Umbilical cord (tissue), 2 donors: Measurements from ENCODE around the gene SPACDR. TPM values are rescaled to one million over a fixed set of nuclear protein-coding genes. Genes with fewer than 3 reads are reported as not detected.
A peak's percentile ranks its signal among the peaks of the same experiment; 100 is the strongest.

Source experiments
- DNase-seq: peaks from one replicate; pipeline ENCODE4 v3.0.0-alpha.2; 2015; ENCODE audit warnings: low spot score
- total RNA-seq: library from RNA; depleted of rRNA; stranded (reverse); fragments of >200 nt; gene quantifications from one replicate; pipeline ENCODE4 v1.2.3, GENCODE V29; 2014; ENCODE audit warnings: low replicate concordance; ENCODE audit not compliant: insufficient read depth

Gene SPACDR
- total RNA-seq, 1 donor from 2014 or later: not detected

DNA sequence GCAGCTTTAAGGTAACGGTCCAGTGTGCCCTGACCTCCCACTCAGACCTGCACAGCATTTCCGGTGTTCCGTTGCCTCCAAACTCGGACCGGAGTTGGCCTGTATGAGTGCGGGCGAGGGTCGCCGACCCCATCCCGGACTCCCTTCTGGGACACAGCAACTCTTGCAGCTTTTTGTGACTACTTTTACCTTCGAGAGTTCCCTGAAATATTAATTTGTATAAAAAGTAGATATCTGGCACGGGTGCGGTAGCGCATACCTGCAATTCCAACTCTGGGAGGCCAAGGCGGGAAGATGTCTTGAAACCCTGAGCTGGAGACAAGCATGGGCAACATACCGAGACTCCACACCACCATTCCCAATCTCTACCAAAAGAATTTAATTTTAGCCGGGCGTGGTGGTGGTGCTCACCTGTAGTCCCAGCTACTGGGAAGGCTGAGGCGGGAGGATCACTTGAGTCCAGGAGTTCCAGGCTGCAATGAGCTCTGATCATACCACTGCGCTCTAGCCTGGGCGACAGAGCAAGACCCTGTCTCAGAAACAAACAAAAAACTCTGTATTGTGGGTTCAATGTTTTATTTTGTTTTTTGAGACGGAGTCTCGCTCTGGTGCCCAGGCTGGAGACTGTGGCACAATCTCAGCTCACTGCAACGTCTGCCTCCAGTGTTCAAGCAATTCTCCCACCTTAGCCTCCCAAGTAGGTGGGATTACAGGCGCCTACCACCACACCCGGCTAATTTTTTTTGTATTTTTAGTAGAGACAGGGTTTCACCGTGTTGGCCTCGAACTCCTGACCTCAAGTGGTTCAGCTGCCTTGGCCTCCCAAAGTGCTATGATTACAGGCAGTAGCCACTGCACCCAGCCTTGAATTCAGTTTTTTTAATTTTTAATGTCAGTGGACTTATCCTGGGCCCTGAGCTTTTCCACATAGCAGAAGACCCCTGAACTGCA lies 26.6 kb downstream of the SPACDR start:
- DNase-seq: no peak

DNA sequence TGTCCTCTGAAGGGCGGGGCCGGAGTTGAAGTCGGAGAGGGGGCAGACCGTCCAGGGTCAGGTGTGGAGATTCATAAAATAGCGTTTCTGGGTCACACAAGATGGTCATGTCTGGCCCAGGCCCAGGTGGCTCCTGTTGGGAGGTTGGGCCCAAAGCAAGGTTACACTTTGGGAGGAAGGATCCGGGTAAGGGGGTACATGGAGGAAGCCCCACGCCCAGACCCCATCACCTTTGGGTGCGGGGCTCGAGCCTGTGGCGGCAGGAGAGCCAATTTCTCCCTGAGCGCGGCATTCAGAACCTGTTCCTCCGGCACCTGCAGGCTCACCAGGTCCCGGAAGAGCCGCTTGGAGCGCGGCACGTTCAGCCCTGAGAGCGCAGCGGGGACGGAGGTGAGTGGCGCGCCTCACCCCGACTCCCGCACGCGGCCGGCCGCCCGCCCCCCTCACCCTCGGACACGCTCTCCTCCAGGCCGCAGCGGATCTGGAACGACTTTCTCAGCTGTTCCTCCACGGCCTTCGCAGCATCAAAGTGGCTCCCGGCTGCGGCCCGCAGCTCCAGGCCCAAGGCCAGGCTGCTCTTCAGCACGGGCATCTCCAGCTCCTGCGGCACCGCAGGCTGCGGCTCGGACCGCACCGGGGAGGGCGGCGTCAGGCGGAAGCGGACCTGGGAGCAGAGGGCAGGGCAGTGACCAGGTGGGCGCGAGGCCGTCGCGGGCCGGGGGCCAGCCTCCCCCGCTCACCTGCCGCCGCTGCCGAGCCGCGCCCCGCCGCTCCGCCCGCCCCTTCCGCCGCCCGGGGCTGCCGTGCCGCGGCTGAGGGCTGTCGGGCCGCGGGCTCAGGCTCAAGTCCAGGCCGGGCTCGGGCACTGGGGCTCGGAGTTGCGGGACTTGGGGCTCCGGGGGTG lies 28.4 kb downstream of the SPACDR start:
- DNase-seq: peak; percentile 39

DNA sequence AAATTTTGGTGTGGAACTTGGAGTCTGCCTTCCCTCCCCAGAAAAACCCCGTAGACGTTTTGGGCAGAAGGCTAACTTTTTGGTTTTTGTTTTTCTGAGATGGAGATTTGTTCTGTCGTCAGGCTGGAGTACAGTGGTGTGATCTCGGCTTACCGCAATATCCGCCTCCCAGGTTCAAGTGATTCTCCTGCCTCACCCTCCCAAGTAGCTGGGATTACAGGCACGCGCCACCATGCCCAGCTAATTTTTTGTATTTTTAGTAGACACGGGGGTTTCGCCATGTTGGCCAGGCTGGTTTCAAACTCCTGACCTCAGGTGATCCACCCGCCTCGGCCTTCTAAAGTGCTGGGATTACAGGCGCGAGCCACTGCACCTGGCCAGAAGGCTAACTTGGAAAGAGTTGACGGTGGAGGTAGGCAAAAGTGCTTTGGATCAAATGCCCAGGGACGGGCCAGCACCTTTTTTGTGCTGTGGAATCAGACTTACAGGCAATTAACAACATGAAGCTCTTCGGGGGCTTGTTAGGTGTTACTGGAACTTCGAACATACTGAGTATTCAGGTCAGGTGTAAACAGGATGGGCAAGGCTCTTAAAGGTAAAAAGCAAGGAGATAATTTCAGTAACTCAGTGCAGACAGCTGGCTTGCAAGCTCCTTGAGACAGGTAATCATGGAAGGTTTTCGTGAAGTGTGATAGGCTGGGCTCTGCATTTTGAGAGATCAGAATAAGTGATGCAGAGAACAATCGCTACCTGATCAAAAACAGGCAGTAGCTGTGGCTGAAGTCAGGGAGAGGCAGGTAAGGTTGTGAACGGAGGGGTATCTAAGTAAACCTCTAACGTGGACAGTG lies 29.5 kb downstream of the SPACDR start:
- no peak for DNase-seq

DNA sequence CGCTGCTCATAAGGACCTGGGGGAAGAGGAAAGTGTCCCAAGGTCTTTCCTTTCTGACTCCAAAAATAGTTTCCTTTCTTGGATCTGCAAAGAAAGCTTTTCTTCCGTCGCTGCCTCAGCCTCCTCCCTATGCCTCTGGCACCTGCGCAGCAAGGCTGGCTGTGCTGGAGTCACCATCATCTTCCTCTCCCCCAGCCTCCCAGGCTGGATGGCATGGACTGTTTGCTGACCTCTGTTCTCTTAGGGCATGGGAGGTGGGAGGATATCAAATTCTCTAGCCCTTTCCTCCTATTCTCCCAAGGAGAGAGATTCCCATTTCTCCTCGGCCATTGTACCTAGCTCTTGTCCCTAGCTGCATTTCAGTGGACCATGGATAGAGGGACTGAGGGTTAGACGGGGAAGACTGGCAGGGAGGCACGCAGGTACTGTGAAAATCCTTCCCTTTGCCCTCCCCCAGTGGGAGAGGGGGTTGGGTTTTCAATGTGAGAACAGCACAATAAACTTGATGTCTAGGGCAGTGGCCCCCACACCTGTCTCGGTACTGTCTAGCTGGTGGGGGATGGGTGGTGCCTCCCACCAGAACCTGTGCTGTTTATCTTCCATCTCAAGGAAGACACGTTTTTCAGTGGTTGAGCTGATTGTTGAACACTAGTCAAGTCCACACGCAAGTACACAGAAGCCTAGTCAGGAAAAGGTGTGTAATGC lies 30.3 kb downstream of the SPACDR start:
- no peak for DNase-seq

DNA sequence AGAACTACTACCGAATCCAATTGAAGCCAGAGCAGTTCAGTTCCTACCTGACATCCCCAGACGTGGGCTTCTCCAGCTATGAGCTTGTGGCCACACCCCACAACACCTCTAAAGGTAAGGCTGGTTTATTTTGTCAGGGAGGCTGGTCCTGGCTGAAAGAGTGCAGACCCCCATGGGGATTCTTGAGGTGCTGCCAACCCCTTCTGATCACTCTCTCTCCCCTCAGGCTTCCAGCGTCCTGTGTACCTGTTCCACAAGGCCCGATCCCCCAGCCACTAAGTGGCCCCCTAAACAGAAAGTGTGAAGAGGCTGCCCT lies 30.8 kb downstream of the SPACDR start:
- DNase-seq: no peak

DNA sequence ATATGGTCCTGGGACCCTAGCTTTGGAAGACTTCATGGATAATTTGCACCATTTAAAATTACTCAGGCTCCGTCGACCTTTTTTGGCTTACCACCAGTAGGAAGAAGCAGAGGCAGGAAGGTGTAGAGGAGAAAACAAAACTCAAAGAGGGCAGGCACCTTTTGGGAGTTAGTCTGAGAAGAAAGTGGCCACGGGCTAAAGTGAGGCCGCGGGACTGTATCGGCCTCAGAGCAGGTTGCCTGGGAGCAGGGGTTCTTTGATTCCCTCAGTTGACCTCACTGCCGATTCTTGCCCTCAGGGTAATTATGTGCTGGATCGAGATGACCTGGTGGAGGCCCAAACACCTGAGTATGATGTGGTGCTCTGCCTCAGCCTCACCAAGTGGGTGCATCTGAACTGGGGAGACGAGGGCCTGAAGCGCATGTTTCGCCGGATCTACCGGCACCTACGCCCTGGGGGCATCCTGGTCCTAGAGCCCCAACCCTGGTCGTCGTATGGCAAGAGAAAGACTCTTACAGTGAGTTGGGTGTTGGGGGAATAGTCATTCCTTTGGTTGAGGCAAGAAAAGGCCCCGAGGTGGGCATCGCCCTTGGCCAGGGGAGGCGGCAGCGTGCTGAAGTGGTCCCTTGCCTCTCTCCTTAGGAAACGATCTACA lies 31.3 kb downstream of the SPACDR start:
- DNase-seq: no peak

DNA sequence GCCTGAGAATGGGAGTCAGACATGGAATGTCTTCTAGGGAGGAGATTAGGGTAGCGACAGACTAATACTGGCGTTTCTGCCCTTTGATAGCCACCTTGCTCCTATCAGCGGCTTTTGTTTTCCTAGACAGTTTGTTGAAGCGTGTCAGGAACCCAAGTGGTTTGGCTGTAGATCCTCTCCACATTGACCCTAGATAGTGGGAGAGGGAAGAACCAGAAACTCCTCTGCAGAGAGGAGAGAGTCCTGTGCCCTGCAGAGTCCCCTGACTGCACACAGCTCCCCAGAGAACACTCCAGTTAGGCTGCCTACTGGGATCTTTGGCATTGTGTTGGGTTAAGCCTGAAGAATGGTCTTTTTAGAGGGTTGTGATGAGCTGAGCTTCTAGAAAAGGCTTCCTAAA lies 32.0 kb downstream of the SPACDR start:
- no peak for DNase-seq

DNA sequence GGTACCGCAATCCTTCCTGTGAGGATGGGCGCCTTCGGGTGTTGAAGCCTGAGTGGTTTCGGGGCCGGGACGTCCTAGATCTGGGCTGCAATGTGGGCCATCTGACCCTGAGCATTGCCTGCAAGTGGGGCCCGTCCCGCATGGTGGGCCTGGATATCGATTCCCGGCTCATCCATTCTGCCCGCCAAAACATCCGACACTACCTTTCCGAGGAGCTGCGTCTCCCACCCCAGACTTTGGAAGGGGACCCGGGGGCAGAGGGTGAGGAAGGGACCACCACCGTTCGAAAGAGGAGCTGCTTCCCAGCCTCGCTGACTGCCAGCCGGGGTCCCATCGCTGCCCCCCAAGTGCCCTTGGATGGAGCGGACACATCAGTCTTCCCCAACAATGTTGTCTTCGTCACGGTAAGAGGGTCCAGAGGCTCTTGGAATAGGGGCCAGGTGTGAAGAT lies 32.7 kb downstream of the SPACDR start:
- DNase-seq: no peak

DNA sequence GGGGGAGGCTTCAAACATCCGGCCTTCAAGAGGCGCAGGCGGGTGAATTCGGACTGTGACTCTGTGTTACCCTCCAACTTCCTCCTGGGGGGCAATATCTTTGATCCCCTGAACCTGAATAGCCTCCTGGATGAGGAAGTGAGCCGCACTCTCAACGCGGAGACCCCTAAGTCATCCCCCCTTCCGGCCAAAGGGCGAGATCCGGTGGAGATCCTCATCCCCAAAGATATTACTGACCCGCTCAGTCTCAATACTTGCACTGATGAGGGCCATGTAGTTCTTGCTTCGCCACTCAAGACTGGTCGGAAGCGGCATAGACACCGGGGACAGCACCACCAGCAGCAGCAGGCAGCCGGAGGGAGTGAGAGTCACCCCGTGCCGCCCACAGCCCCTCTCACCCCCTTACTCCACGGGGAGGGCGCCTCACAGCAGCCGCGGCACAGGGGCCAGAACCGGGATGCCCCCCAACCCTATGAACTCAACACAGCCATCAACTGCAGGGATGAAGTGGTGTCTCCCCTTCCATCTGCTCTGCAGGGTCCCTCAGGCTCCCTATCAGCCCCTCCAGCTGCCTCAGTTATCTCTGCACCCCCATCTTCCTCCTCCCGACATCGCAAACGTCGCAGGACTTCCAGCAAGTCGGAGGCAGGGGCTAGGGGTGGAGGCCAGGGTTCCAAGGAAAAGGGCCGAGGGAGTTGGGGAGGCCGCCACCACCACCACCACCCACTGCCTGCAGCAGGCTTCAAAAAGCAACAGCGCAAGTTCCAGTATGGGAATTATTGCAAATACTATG lies 33.4 kb downstream of the SPACDR start:
- no peak for DNase-seq

DNA sequence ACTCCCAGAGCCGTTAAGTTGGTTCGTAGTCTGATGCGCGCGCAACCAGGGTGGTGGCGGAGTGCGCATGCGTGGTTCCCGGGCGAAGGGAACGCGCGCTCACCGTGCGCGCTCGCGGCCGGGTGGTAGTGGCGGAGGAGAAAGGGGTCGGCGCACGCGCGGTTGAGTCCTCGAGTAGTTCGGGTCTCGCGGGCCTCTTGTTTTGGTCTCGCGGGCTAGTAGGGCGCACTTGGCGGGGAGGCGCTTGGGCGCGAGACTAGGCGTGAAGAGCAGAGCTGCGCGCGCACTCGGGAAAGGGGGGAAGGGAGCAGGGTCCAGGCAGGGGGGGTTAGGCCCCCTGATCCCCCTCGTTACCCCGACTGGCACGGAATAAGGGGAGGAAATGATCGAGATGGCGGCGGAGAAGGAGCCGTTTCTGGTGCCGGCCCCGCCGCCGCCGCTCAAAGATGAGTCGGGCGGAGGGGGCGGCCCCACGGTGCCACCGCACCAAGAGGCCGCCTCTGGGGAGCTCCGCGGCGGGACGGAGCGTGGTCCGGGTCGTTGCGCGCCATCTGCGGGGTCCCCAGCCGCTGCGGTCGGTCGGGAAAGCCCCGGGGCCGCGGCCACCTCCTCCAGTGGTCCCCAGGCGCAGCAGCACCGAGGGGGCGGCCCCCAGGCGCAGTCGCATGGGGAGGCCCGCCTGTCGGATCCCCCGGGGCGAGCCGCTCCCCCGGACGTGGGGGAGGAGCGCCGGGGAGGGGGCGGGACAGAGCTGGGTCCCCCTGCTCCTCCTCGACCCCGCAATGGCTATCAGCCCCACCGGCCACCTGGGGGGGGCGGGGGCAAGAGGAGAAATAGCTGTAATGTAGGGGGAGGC lies 34.2 kb downstream of the SPACDR start, which contains the start of gene MEPCE:
TSS of gene MEPCE (plus strand) at position 195 of the 856 bp plus-strand sequence. CDS start at position 383, 188 bp downstream.
- peak; percentile 99 for DNase-seq

DNA sequence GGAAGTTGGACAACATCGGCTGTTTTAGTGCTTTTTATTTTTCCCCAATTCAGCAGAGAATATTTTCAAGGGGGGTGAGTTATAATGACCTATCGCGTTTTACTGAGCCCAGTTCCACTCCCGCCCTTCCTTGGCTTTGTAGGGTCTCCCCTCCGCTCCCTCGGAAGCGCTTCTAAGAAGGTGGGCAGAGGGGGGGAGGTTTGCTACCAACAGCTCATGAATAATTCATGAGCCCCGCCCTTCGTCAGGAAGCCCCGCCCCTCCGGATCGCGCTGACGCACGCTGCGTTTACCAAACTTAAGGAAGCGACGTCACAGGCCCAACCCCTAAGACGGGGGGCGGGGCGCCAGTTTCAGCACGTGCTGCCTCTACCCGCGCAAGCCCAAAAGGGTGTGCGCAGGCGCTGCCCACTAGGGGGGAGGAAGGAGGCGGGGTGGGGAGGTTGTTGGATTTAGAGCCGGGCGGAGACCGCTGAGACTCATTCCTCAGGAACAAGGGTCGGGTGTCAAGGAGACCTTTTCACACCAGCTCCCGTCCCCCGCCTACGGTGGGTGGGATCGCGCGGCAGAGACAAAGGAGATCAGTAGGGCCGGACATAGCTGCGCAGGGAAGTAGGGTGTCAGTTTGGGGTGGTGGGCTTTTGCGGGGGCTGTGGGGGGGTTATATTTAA lies 35.0 kb downstream of the SPACDR start:
- DNase-seq: peak; percentile 100

DNA sequence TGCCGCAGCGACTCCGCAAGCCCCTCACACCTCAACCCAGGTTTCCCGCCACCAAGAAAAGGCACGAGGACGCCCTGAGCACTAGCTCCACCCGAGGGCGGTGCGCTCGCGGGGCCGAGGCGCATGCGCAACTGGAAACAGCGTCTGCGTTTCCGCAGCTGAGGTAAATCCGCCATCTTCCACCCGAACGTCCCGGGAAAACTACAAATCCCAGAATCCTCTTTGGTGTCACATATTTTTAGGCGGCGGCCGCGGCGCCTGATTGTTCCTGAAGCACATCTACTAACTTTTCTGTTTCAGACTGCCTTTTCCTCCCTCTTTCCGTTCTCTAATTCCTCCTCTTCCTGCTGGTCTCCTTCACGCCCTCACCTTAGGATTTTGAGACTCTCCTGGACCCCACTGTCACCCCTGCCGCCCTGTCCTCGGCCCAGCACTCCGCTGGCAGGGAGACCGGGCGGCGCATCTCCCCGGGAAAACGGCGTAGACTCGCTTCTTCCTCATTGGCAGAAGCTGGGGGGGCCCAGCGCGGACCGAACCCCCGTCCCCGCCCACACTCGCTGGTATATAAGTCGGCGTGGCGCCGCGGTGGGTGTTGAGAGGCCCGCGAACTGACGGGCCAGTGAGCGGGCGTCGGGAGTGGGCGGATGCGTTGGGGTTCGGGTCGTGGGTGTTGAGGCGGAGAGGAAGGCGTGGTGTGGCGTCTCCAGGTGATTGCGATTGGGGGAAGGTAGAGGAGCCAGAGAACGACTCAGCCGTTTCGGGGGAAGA lies 35.7 kb downstream of the SPACDR start, which contains the start of gene ZCWPW1:
TSS of gene ZCWPW1 (minus strand) at position 505 of the 768 bp plus-strand sequence. CDS start 8,054 bp downstream, outside the sequence.
- peak; percentile 99 for DNase-seq

DNA sequence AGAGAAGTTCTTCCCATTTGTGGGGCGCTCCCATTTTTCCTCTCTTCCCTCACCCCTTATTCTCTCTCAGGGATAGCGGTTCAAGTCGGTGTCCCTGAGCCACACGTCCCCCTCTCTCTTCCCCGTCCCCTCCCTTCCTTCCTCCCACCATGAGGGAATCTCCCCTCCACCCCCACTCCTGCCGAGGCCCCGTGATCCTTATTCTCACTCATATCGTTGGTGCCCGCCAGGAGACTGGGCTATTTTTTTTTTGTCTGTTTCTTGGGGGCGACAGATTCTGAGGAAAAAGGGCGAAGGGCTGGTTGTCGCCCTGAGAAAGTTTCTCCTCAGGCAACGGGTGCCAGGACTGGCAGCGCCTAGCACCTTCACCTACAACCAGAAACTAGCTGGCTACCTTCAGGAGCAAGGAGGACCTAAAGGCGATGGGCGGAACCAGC lies 36.3 kb downstream of the SPACDR start:
- no peak for DNase-seq

DNA sequence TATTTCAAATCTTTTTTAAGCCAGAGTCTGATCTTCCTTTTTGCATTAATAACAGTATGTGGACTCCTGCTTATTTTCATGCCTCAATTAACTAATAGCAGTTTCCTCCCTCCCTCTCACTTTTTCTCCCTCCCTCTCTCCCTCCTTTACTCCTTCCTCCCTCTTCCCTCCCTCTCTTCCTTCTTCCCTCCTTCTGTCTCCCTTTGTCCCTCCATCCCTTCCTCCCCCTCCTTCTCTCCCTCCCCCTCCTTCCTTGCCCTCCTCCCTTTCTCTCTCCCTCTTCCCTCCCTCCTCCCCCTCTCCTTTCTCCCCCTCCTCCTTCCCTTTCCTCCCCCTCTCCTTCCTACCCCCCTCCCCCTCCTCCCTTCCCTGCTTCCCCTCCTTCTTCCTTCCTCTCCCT lies 37.5 kb downstream of the SPACDR start:
- no peak for DNase-seq

DNA sequence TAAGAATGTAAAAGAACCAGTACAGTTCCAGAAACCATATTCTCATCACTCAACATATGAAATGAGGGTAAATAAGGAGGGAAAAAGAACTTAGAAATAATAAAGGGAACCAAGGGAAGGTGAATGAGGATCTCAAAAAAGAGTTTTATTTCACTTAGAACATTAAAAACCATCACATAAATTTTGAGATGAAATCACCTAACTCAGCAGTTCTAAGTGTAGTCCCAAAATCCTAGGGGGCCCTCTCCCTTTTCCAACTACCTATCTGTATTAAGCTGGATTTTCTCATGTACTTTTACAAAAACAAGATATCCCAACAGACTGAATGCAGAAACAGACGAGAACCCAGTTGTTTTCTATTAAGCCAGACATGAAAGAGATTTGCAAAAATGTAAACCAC lies 38.7 kb downstream of the SPACDR start:
- no peak for DNase-seq

DNA sequence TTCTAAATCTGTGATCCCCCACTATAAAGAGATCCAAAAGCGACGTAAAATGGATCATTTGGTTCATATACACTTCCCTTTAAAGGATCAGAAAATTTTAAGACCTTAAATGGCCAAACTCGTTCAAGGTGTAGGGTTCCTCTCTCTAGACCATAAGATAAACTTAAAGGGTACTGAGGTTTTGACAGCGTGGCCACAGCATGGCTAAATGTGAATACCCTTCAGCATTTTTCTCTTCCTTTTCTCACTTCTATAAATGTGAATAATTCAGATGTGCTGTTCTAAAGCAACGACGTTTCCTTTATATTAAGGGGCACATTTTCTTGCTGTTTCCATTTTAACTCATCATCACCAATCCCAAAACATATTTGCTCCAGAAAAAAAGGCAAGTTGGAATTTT lies 40.7 kb downstream of the SPACDR start:
- DNase-seq: no peak
